Mucosa of descending colon (tissue), 3 donors: ENCODE measurements around the gene GNA14. TPM values are rescaled to one million over a fixed set of nuclear protein-coding genes. Genes with fewer than 3 reads are reported as not detected.

Experiments
- ATAC-seq: fragments of 200-7000 bp; cut with Tn5 transposase; one replicate; pipeline ENCODE4 v1.9.1; 2020; ENCODE audit warnings: mild to moderate bottlenecking, moderate library complexity
- DNase-seq, 3 donors: peaks; one replicate each; pipeline ENCODE4 v3.0.0-alpha.2; 2020
- H3K36me3 ChIP-seq: fragments of 200-600 bp; one replicate; pipeline ENCODE4 v1.8.0; 2021; ENCODE audit warnings: low read depth, mild to moderate bottlenecking
- H3K4me1 ChIP-seq: fragments of 200-600 bp; one replicate; pipeline ENCODE4 v1.8.0; 2021; ENCODE audit warnings: low read depth, mild to moderate bottlenecking
- H3K4me3 ChIP-seq: fragments of 200-600 bp; one replicate; pipeline ENCODE4 v1.8.0; 2021; ENCODE audit warnings: mild to moderate bottlenecking
- H3K9me3 ChIP-seq: fragments of 200-600 bp; one replicate; pipeline ENCODE4 v1.8.0; 2021; ENCODE audit warnings: mild to moderate bottlenecking
- CTCF ChIP-seq: fragments of 200-600 bp; IDR thresholded peaks from one replicate; pipeline ENCODE4 v1.8.0; 2022; ENCODE audit warnings: antibody characterized with exemption, mild to moderate bottlenecking
- intact Hi-C, 2 donors: fragments of 100-400 bp; cut with DNase I in 1 of 2; cut with micrococcal nuclease in 1 of 2; formaldehyde crosslinking; loops; one replicate each; pipeline versions ENCODE4 v1.11.0 to v1.11.1; 2022; cut with DNase I, micrococcal nuclease
- total RNA-seq, 3 donors: library from RNA; stranded (reverse); fragmentation: NEBNext Ultra II Directional in 2 of 3; extraction: Animal tissue kit (Norgen Biotek cat#: 25700) in 2 of 3; gene quantifications; one replicate each; pipeline versions ENCODE4 v1.2.1 to v1.2.4, GENCODE V29; 2021 to 2023
- donor health status: DM: no; HTN: no; CAD: no; lungs with moderate emphysema.
- donor health status: DM: no; HTN: no; CAD: no.
- donor health status: DM: no; HTN: yes; CAD: no.

GNA14 gene
- total RNA-seq, 3 donors from 2014 or later: 7.0 to 14.6 (median 7.4) TPM

GRCh38 chr9:77534376-77535057 is 113.6 kb downstream of the GNA14 start:
- no peaks in the 10 kb centered on the region for H3K4me1 ChIP-seq
- DNase-seq (no peak), ATAC-seq (peak; percentile 68)
- H3K9me3 ChIP-seq: no peaks in the 10 kb centered on the region
- no peak overlapping the region for H3K4me3 ChIP-seq
- no peak for TF ChIP-seq CTCF
- intact Hi-C loops: no loop called here
- H3K36me3 ChIP-seq: no peaks in the 10 kb centered on the region

GRCh38 chr9:77533671-77534070 is 114.5 kb downstream of the GNA14 start:
- no peaks in the 10 kb centered on the region for H3K36me3 ChIP-seq
- peak in 1 of 3 donors; percentile 61 for DNase-seq
- peak; percentile 88 for ATAC-seq
- no peak overlapping the region for H3K4me3 ChIP-seq
- no peaks in the 10 kb centered on the region for H3K4me1 ChIP-seq
- TF ChIP-seq CTCF: no peak
- intact Hi-C loops: no loop called here
- H3K9me3 ChIP-seq: no peaks in the 10 kb centered on the region

- DNase-seq (no peak), ATAC-seq (no peak)
- H3K4me1 ChIP-seq: no peaks in the 10 kb centered on the region
- H3K4me3 ChIP-seq: no peak overlapping the region
- no peaks in the 10 kb centered on the region for H3K9me3 ChIP-seq
- no peak for TF ChIP-seq CTCF
- intact Hi-C loops: no loop called here
- H3K36me3 ChIP-seq: no peaks in the 10 kb centered on the region
These were observed 115.5 kb downstream of the GNA14 start for GRCh38 chr9:77532607-77533006.

- DNase-seq (no peak), ATAC-seq (no peak)
- no peaks in the 10 kb centered on the region for H3K9me3 ChIP-seq
- no peaks in the 10 kb centered on the region for H3K4me1 ChIP-seq
- H3K4me3 ChIP-seq: no peak overlapping the region
- no peak for TF ChIP-seq CTCF
- H3K36me3 ChIP-seq: no peaks in the 10 kb centered on the region
- intact Hi-C loops: no loop called here
These were observed 116.7 kb downstream of the GNA14 start for GRCh38 chr9:77531400-77531799.

GRCh38 chr9:77523891-77524290 is 124.2 kb downstream of the GNA14 start:
- intact Hi-C loops: no loop called here
- Histone ChIP-seq H3K4me3 (no peak overlapping the region), H3K4me1 (peaks cover 7% of the 10 kb centered on the region), H3K36me3 (no peaks in the 10 kb centered on the region), H3K9me3 (no peaks in the 10 kb centered on the region)
- peak; percentile 94 for ATAC-seq
- TF ChIP-seq CTCF: no peak
- peak in 1 of 3 donors; percentile 36 for DNase-seq

- Histone ChIP-seq H3K4me1 (peaks cover 7% of the 10 kb centered on the region), H3K9me3 (no peaks in the 10 kb centered on the region), H3K4me3 (no peak overlapping the region), H3K36me3 (no peaks in the 10 kb centered on the region)
- intact Hi-C loops: no loop called here
- TF ChIP-seq CTCF: no peak
- DNase-seq (no peak), ATAC-seq (no peak)
These were observed 127.0 kb downstream of the GNA14 start for GRCh38 chr9:77521091-77521490.
